OCI-LY3 (cell line): ENCODE data around the gene PARN.
"Not testable (repeated sequence)": the region's sequence is repeated elsewhere in the genome, so short reads cannot be mapped to it uniquely, and the experiment has no call there.

ENCODE experiments used
- H2AFZ ChIP-seq: fragments of 200-600, 300-600 bp; shearing (Covaris generic); 2 replicates; pipeline ENCODE4 v1.6.0; 2014; ENCODE audit warnings: antibody characterized with exemption, low read depth, low read length
- H3K27ac ChIP-seq: fragments of 200-600, 300-600 bp; sonication (generic); 2 replicates; pipeline ENCODE4 v1.5.1; 2014; ENCODE audit warnings: mild to moderate bottlenecking, low read length, moderate library complexity, mixed read lengths
- H3K27me3 ChIP-seq: fragments of 200-600, 300-600 bp; sonication (generic); 2 replicates; pipeline ENCODE4 v1.6.1; 2014; ENCODE audit warnings: low read depth, low read length, mixed read lengths
- H3K36me3 ChIP-seq: fragments of 200-600, 300-600 bp; sonication (generic); replicated peaks from 2 replicates; pipeline ENCODE3; 2014; ENCODE audit warnings: low read depth, low read length, mixed read lengths
- H3K4me1 ChIP-seq: fragments of 300-600, 200-600 bp; sonication (generic); 2 replicates; pipeline ENCODE4 v1.6.1; 2014; ENCODE audit warnings: low read length, mixed read lengths
- H3K4me2 ChIP-seq: fragments of 200-600, 300-600 bp; sonication (generic); 2 replicates; pipeline ENCODE4 v1.6.1; 2014; ENCODE audit warnings: low read length, mixed read lengths
- H3K4me3 ChIP-seq: fragments of 300-600, 200-600 bp; sonication (generic); 2 replicates; pipeline ENCODE4 v1.5.1; 2014; ENCODE audit warnings: antibody characterized with exemption, mild to moderate bottlenecking, low read length, moderate library complexity
- H3K79me2 ChIP-seq: fragments of 300-600, 200-600 bp; shearing (Covaris generic); 2 replicates; pipeline ENCODE4 v1.6.1; 2014; ENCODE audit warnings: mild to moderate bottlenecking, low read length, mixed read lengths
- H3K9ac ChIP-seq: fragments of 300-600, 200-600 bp; shearing (Covaris generic); 2 replicates; pipeline ENCODE4 v1.6.0; 2014; ENCODE audit warnings: mild to moderate bottlenecking, low read length, moderate library complexity
- H3K9me3 ChIP-seq: fragments of 200-600, 300-600 bp; shearing (Covaris generic); 2 replicates; pipeline ENCODE4 v1.6.1; 2014; ENCODE audit warnings: low read length, mixed read lengths; ENCODE audit not compliant: insufficient read depth
- H4K20me1 ChIP-seq: fragments of 200-600, 300-600 bp; sonication (generic); 2 replicates; pipeline ENCODE4 v1.6.1; 2016; ENCODE audit warnings: low read length, mixed read lengths; ENCODE audit not compliant: insufficient read depth
- CTCF ChIP-seq: fragments of 200-600, 300-600 bp; sonication (generic); IDR thresholded peaks from 2 replicates; pipeline ENCODE4 v1.5.1; 2014; ENCODE audit warnings: antibody characterized with exemption, low read length, low read depth
- EZH2phosphoT487 ChIP-seq: fragments of 200-600 bp; shearing (Covaris generic); IDR thresholded peaks from 2 replicates; pipeline ENCODE4 v1.6.1; 2018; ENCODE audit warnings: antibody characterized with exemption, mixed run types, low read depth

The PARN gene

DNA sequence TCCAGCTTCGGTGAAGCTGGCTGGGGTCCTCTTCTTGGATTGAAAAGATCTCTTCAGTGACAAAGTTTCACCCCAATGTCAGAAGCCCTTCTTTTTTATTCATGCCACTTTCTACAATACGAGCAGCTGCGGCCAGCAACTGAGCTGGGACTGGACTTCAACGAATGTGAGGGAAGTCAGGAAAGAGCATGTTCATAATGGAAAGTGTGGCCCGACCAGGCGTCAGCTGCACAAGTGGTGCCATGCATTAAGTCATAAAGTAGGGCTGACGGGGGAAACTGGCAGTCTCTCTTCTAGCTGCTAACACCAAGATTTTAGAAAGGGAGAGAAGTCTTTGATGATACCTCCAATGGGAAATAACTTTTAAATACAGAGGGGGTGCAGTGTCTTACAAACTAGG, 192.6 kb downstream of the PARN start:
- H3K9me3 ChIP-seq: no peaks in the 10 kb centered on the region
- H3K27ac ChIP-seq: no peak overlapping the region
- H3K79me2 ChIP-seq: no peaks in the 10 kb centered on the region
- no peak overlapping the region for H3K9ac ChIP-seq
- H2AFZ ChIP-seq: no peak overlapping the region
- H3K4me2 ChIP-seq: no peak overlapping the region
- H3K27me3 ChIP-seq: no peaks in the 10 kb centered on the region
- H4K20me1 ChIP-seq: no peaks in the 10 kb centered on the region
- H3K36me3 ChIP-seq: no peaks in the 10 kb centered on the region
- no peak overlapping the region for H3K4me3 ChIP-seq
- H3K4me1 ChIP-seq: no peaks in the 10 kb centered on the region
- TF ChIP-seq EZH2phosphoT487: no peak
- TF ChIP-seq CTCF: no peak

DNA sequence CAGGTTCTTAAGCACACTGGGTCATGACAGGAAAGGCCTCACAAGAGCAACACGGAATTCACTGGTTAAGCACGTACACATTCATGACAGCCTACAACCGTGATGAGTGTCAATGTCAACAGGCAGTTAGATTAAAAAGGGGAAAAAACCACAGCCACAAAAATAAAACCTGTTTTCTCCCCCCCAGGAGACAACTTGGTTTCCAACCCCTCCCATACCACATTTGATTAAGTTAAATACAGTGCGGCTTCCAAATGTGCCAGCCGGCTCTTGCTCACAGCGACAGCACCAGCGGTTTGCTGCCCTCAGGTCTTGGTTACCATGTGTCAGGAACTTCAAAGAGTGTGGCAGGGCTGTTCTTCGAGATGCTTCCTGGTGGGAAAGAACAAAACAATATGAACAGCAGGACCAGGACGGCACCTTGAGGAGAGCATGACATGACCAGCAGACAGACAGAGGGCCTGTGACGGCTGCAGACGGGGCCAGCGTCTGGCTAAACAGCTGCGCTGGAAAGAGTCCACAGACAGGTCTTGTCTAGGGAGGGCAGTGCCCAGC, 193.6 kb downstream of the PARN start:
- Histone ChIP-seq H3K4me1 (no peaks in the 10 kb centered on the region), H3K36me3 (no peaks in the 10 kb centered on the region), H3K9ac (no peak overlapping the region), H4K20me1 (no peaks in the 10 kb centered on the region), H3K79me2 (no peaks in the 10 kb centered on the region), H3K27me3 (no peaks in the 10 kb centered on the region), H3K9me3 (no peaks in the 10 kb centered on the region), H3K4me2 (no peak overlapping the region), H2AFZ (no peak overlapping the region), H3K27ac (no peak overlapping the region), H3K4me3 (no peak overlapping the region)
- TF ChIP-seq CTCF (no peak), EZH2phosphoT487 (no peak)

- Histone ChIP-seq H3K9ac (no peak overlapping the region), H3K27me3 (no peaks in the 10 kb centered on the region), H3K27ac (no peak overlapping the region), H3K4me1 (no peaks in the 10 kb centered on the region), H3K4me3 (no peak overlapping the region), H3K36me3 (no peaks in the 10 kb centered on the region), H3K9me3 (no peaks in the 10 kb centered on the region), H2AFZ (no peak overlapping the region), H4K20me1 (no peaks in the 10 kb centered on the region), H3K79me2 (no peaks in the 10 kb centered on the region), H3K4me2 (no peak overlapping the region)
- TF ChIP-seq CTCF: no peak
- no peak for TF ChIP-seq EZH2phosphoT487
Observed at GRCh38 chr16:14434860-14435259, 195.2 kb downstream of the PARN start.

DNA sequence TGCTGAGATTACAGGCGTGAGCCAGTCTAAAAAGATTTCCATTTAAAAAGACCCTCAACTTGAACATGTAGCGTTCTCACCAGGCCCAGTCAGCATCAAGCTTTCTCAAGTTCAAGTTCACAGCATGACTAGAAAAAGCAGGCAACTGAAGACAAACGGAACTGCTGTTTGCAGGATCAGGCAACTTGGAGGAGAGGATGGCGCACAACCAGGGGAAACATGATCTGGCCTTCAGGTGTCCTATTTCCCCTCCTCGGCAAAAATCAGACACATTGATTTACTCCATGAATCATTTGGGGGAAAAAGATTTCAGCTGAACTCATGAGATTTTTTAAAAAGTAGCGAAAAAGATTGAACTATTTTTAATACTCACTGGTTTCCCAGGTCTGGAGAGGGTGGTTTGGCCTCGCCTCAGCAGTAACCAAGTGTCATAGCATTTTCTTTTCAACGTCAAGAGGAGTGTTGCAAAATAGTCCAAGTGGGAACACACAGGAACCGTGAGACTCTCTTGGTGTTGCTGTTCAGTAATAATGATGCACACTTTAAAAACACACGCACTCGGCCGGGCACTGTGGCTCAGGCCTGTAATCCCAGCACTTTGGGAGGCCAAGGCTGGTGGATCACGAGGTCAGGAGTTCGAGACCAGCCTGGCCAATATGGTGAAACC, 201.0 kb downstream of the PARN start:
- not testable (repeated sequence) for H3K27me3 ChIP-seq, H3K4me2 ChIP-seq, H3K79me2 ChIP-seq, H3K36me3 ChIP-seq, H3K9me3 ChIP-seq, H3K27ac ChIP-seq, H3K4me3 ChIP-seq, H3K9ac ChIP-seq, H4K20me1 ChIP-seq, H2AFZ ChIP-seq, H3K4me1 ChIP-seq
